Heart left ventricle (tissue), 13 donors: ENCODE results near the gene RNF149.

Experiments used
- POLR2A ChIP-seq, 2 donors: fragments of 450-650 bp; IDR thresholded peaks; one replicate each; pipeline ENCODE4 v1.6.1; 2017; ENCODE audit warnings: antibody characterized with exemption in 2 of 2, mild to moderate bottlenecking in 2 of 2, moderate library complexity in 2 of 2
- TF ChIP-seq, protein P1 (sequence below), 12 donors: fragments of 200-600 bp; sonication (generic) in 4 of 12; IDR thresholded peaks; one replicate each; pipeline versions ENCODE4 v1.5.0 to v1.8.0; 2018 to 2022; ENCODE audit warnings: antibody characterized with exemption in 12 of 12, mild to moderate bottlenecking in 5 of 12
- donor health status: ischemic (EF 13 %, LVEDD 7.1; RV severe dilation, severe dysfunction).
- donor health status: DM: no; HTN: yes; CAD: no.
- donor health status: DM: no; HTN: no; CAD: no.
- donor health status: ischemic (EF 25% LVEDD 6.9; RV normal size, moderate dysfunction).
- donor health status: ischemic (EF 25% LVEDD 5.7; RV mildly dilated, moderate dysfunction).
- donor health status: ischemic (EF 35%, LVEDD 5.7; RV mildly dilated, moderate dysfunction).
- donor health status: nonischemic (EF 11% LVEDD 7.7; RV severe dilation, severe dysfunction).
- donor health status: DM: yes; HTN: yes; CAD: no.
- donor health status: PGD.
- donor health status: ischemic (EF 29% LVEDD 5.4; RV normal size, mild dysfunction).
- donor health status: nonischemic (EF 23%, LVEDD 6.1; RV moderate dilation, normal function).

DNA sequence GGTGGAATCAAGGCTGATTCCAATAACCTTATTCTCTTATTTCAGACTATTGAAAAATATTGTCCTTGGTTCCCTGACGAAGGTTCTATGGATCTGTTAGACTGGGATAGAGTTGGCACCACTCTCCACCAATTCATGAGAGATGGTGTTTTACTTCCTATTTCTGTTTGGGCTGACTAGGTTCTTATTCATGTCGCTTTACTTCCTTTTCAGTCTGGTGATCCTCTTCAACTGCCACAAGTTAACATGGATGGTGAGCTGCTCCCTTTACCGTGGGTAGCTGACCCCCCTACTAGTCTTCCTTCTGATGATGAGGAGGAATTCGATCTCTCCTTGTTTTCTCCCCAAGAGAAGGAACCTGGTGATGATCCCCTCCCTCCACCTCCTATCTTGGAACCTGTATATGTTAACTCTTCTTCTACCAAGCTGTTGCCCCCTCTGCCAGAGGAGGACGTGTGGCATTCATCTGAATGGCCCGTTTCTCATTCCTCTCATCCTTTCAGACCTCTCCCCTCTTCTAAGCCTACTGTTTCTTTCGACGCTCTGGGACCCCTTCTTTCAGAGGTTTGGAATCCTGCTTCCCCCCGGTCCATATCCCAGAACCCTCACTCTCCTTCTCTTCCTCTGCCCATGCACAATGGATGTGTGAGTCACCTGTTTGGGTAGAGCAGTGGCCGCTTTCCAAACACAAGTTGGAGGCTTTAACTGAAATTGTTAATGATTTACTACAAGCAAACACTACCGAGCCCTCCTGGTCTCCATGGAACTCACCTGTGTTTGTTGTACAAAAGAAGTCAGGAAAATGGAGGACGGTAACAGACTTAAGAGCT lies 69.4 kb downstream of the RNF149 start:
- TF ChIP-seq, protein P1, sequence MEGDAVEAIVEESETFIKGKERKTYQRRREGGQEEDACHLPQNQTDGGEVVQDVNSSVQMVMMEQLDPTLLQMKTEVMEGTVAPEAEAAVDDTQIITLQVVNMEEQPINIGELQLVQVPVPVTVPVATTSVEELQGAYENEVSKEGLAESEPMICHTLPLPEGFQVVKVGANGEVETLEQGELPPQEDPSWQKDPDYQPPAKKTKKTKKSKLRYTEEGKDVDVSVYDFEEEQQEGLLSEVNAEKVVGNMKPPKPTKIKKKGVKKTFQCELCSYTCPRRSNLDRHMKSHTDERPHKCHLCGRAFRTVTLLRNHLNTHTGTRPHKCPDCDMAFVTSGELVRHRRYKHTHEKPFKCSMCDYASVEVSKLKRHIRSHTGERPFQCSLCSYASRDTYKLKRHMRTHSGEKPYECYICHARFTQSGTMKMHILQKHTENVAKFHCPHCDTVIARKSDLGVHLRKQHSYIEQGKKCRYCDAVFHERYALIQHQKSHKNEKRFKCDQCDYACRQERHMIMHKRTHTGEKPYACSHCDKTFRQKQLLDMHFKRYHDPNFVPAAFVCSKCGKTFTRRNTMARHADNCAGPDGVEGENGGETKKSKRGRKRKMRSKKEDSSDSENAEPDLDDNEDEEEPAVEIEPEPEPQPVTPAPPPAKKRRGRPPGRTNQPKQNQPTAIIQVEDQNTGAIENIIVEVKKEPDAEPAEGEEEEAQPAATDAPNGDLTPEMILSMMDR (IDR thresholded peaks at IDR 0.05), result no peak
- TF ChIP-seq POLR2A (IDR thresholded peaks at IDR 0.05), result no peak
